Measurements from ENCODE around the gene PUM1.
"Not testable (repeated sequence)": the region's sequence is repeated elsewhere in the genome, so short reads cannot be mapped to it uniquely, and the experiment has no call there.

PUM1 gene

GRCh38 chr1:30964706-30965105 is 100.8 kb downstream of the PUM1 start:
- no peak for DNase-seq (ENCODE audit: low read depth in 2 of 2)

DNA sequence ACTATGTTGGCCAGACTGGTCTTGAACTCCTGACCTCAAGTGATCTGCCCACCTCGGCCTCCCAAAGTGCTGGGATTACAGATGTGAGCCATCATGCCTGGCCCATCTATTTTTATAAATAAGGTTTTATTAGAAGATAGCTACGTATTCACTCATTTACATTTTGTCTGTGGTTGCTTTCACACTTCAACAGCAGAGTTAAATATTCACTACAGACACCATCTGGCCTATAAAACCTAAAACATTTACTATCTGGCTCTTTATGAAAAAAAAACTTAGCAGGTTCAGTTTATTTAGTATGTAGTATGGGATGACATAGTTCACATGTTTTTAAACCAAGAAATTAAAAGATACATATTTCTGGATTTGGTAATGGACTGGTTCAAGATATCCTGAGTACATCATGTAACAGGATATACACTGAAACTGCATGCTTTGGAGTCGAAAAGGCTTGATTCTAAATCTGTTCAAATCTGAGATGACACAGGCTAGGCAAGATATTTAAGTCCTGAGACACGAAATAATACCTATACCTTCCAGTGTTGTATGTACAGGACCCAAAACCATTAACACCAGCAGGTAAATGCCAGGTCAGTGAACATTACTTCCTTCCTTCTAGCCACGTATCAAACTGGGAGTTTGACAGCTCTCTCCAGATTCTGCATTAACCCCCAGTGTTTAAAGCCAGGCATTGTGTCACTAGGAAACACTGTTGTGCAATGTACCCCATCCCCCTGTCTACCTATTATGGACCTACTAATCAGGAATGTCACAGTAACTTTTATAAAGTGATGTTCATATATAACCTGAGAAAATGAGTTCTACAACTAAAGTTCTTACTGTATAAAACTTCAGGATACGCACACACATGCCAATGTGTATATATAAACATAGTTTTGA is 102.7 kb downstream of the PUM1 start:
- DNase-seq (ENCODE audit: low read depth in 2 of 2): no peak

- no peak for DNase-seq (ENCODE audit: low read depth in 2 of 2)
Observed at GRCh38 chr1:30957560-30958222, 107.8 kb downstream of the PUM1 start.

GRCh38 chr1:30955448-30956015 is 110.0 kb downstream of the PUM1 start:
- no peak for DNase-seq (ENCODE audit: low read depth in 2 of 2)

- no peak for DNase-seq (ENCODE audit: low read depth in 2 of 2)
Observed at GRCh38 chr1:30953685-30954084, 111.8 kb downstream of the PUM1 start.

- no peak for DNase-seq (ENCODE audit: low read depth in 2 of 2)
Observed at GRCh38 chr1:30952098-30952497, 113.4 kb downstream of the PUM1 start.

- no peak for DNase-seq (ENCODE audit: low read depth in 2 of 2)
Observed at GRCh38 chr1:30950700-30951099, 114.8 kb downstream of the PUM1 start.

DNA sequence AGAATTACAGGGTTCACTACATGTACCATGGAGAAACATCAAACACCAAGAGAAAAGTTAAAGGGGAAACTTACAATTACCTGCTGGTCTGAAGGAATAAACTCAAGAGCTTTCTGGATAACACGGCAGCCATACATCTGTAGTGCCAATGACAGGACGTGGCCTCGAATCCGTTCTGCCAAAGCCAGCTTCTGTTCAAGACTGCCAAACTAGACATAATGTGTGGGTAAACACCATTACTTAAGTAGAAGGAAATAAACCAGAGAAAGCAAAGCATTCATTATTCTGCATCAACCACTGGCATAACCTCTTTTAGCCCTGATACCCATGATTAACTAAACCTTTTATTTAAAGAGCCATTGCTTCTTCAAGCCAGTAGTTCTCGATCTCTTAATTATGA is 115.5 kb downstream of the PUM1 start:
- no peak for DNase-seq (ENCODE audit: low read depth in 2 of 2)

- not testable (repeated sequence) for DNase-seq (ENCODE audit: low read depth in 2 of 2)
Observed at GRCh38 chr1:30949487-30949838, 116.1 kb downstream of the PUM1 start.

DNA sequence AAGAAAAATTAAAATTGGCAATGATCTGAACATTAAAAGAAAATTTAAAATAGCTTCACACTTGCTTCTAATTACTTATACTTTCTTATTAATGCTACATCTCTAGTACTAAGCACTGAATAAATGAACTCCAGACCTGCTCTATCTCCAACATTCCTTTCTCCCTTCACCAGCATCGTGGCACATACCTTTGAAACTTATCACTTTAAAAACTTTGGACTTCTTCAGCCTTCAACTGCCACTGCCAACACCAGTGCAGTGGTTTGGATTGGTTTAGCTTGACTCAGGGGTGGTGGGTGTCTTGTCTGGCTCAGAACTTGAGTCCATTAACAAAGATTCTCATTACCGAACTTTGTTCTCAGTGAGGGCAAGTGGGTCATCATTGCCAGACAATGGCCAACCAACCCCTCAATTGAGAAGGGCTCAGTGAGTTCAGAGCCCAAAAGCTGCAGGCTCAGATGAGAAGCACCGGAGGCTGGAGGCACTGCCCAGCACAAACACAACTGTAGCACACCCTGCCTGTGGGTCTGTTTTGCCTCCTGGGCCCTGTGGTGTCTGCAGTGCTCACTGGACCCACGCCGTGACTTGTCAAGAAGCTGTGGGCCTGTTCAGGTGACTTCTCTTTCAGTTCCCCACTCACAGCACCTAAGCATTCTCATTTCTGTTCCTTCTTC is 116.6 kb downstream of the PUM1 start:
- not testable (repeated sequence) for DNase-seq (ENCODE audit: low read depth in 2 of 2)

DNA sequence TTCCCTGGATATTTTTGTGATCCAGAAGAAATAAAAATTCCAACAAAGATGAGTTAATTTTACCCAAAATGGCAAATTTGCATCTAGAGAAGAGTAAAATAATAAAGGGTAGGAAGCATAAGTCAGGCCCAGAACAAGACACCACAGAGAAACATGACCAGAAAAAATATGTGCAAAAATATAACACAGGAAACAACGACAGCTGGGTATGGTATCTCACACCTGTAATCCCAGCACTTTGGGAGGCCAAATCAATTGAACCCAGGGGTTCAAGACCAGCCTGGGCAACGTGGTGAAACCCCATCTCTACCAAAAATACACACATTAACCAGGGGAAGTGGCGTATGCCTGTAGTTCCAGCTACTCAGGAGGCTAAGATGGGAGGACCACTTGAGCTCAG is 117.2 kb downstream of the PUM1 start:
- DNase-seq (ENCODE audit: low read depth in 2 of 2): no peak

- DNase-seq (ENCODE audit: low read depth in 2 of 2): no peak
Observed at GRCh38 chr1:30947212-30947611, 118.3 kb downstream of the PUM1 start.

- DNase-seq (ENCODE audit: low read depth in 2 of 2): no peak
Observed at GRCh38 chr1:30942326-30942963, 123.1 kb downstream of the PUM1 start.

GRCh38 chr1:30940541-30940940 is 125.0 kb downstream of the PUM1 start:
- DNase-seq (ENCODE audit: low read depth in 2 of 2): no peak

DNA sequence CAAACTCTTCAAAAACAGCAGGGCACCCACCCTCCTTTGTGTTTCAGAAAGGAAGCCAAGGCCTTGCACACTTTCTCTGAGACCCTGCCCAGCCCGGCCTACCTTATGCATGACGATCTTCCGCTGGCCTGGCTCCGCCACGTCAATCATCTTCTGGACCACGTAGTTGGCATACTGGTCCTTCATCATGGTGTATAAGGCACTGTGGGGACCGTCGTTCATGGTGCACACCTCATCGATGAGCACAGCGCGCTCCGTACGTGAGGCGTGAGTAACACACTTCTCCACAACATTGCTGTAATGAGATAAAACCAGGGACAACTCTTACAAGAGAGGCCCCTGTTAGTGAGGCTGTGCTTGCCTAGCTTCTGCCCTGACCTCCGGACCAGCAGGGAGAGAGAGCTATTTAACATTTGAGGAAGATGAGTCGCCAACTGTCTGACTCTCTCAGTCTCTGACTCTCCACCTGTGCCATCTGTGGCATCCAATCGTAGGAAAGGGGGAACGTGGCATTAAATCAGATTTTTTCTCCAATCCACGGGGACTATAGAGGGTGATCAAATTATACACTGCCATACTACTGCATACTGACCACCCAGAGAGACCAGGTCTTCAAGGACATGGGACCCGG is 128.9 kb downstream of the PUM1 start:
- no peak for DNase-seq (ENCODE audit: low read depth in 2 of 2)

- DNase-seq (ENCODE audit: low read depth in 2 of 2): not testable (repeated sequence)
Observed at GRCh38 chr1:30935758-30936157, 129.8 kb downstream of the PUM1 start.

GRCh38 chr1:30934613-30935012 is 130.9 kb downstream of the PUM1 start:
- DNase-seq (ENCODE audit: low read depth in 2 of 2): no peak

- no peak for DNase-seq (ENCODE audit: low read depth in 2 of 2)
Observed at GRCh38 chr1:30933874-30934252, 131.7 kb downstream of the PUM1 start.

GRCh38 chr1:30930631-30931173 is 134.8 kb downstream of the PUM1 start:
- DNase-seq (ENCODE audit: low read depth in 2 of 2): no peak

DNA sequence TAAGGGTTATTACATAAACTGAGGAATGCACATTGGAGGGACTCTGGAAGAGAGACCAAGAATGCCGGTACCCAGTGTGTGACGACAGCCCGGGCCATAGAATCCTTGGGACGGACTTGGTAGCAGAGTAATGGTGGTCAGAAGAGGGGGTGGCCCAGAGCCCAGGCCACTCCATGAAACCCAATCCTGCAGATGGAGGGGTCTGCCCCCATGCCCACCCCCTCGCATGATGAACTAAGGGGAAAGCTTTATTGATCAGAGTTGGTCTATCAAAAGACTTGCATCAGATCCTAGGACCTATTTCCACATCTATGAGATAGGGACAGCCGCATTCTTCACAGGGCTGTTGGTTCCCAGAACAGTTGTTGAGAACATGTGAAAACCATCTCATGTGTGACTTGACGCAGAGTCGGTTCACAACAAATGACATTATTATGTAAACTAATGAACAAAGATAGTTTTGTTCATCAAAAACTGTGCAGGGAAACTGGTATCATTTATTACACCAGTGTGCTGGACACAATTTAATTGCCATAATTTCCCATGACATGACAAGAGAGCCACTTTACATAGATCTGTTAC is 135.5 kb downstream of the PUM1 start:
- DNase-seq (ENCODE audit: low read depth in 2 of 2): no peak
